ENCODE data around the gene PRKCE.

GRCh38 chr2:45786030-45786835 lies 134.8 kb downstream of the PRKCE start:
- TF ChIP-seq CTCF (conservative IDR thresholded peaks at IDR 0.05) (no peak), EZH2 (IDR thresholded peaks at IDR 0.05; ENCODE audit: low read depth) (no peak)
